ENCODE measurements around the gene RTKN2. TPM values are rescaled to one million over a fixed set of nuclear protein-coding genes. Genes with fewer than 3 reads are reported as not detected.
A peak's percentile ranks its signal among the peaks of the same experiment; 100 is the strongest.

RTKN2 gene
- polyA plus RNA-seq, 3 donors from 2014 or later, result 0.16 to 0.46 TPM; not detected in 1

DNA sequence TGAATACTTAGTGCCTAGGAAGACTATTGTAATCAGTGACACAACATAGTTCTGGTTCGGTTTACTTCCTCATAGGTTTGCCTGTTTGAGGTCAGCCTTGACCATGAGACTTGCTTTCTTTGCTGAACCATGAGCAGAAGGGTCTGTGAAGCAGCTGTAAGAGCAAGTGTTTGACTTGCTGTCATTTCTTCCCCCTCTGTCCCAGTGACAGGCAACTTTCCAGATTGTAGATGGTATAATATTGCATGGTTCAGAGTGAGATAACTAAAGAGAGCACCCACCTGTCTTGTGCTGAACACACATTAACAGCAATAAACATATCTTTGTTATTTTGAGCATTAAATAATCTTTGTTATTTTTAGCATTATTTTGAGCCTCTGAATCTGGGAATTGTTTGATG is 9.3 kb upstream of the RTKN2 start:
- Mint-ChIP-seq H3K9me3 (no peaks in the 10 kb centered on the region), H3K4me1 (no peaks in the 10 kb centered on the region)

DNA sequence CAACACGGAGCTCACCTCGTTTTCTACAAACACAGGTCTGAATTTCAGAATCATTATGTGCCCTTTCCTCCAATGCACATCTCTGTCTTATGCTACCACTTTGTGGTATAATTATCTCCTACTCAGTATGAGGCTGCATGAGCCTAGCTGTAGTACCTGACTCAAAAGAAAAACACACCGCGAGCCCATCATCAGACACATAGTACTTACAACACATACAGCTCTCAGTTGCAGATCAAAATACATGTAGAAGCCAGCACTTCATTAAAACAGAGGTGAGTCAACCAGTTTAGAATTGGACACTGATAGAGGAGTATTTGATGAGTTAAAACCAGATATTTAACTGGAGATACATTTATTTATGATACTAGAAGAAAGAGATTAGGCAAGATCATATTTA is 1.4 kb upstream of the RTKN2 start:
- no peak for DNase-seq
- H3K4me3 Mint-ChIP-seq, result peak overlapping the region; percentile 1 to 93 (median 84)
- H3K27ac Mint-ChIP-seq, result no peak overlapping the region
- H3K9me3 Mint-ChIP-seq, result peaks cover 0 to 2% (median 0%) of the 10 kb centered on the region in 6 donors
- no peaks in the 10 kb centered on the region for H3K36me3 Mint-ChIP-seq
- H3K27me3 Mint-ChIP-seq (ENCODE audit: low read depth in 3 of 3), result peaks cover 0 to 5% (median 0%) of the 10 kb centered on the region in 3 donors
- H3K4me1 Mint-ChIP-seq, result peaks cover 7 to 14% of the 10 kb centered on the region in 2 donors

More for the DNA sequence above, 9.3 kb upstream of the RTKN2 start:
- H3K36me3 Mint-ChIP-seq, result no peaks in the 10 kb centered on the region
- no peak overlapping the region for H3K4me3 Mint-ChIP-seq
- no peak for DNase-seq
- H3K27ac Mint-ChIP-seq, result no peak overlapping the region
- peaks cover 3 to 12% (median 4%) of the 10 kb centered on the region in 3 donors for H3K27me3 Mint-ChIP-seq (ENCODE audit: low read depth in 3 of 3)

DNA sequence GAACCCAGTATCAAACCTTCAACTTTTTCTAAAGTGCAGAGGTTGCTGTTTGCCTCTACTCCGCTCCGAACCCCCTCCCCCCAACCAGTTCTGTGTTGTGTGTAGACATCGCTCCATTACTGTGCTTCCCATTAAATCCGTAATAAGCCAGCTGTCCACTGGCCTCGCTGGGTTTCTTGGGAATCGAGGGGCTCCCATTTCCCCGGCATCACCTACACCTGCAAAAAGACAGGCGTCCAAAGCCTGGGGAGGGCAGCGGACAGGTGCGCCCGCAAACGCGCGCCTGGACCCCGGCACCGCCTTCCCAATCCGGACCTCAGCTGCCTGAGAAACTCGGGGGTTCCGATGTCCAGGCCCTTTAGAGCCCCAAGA is 631 bp downstream of the RTKN2 start:
- peak overlapping the region; percentile 70 to 93 (median 78) for H3K4me3 Mint-ChIP-seq
- H3K4me1 Mint-ChIP-seq, result peaks cover 7 to 19% of the 10 kb centered on the region in 2 donors
- DNase-seq, result no peak
- peaks cover 0 to 2% (median 0%) of the 10 kb centered on the region in 6 donors for H3K9me3 Mint-ChIP-seq
- peaks cover 0 to 5% (median 0%) of the 10 kb centered on the region in 3 donors for H3K27me3 Mint-ChIP-seq (ENCODE audit: low read depth in 3 of 3)
- no peaks in the 10 kb centered on the region for H3K36me3 Mint-ChIP-seq
- H3K27ac Mint-ChIP-seq, result no peak overlapping the region

DNA sequence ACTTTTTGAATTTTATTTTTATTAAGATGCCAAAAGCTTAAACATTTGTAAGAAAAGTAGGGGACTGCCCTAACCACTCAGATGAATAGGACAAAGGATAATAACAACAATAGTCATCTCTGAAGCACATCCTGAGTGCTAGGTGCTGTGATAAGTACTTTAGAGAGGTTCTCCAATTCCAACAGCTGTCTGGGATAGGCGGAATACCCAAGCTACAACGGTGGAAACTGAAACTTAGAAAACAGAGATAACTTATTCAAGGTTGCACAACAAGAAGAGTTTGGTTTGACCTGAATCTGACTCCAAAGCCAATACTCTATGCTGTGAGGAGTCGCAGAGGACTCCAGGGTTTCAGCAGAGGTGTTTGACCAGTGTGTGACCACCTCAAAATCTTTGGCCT is 2.0 kb downstream of the RTKN2 start:
- peaks cover 0 to 2% (median 0%) of the 10 kb centered on the region in 6 donors for H3K9me3 Mint-ChIP-seq
- H3K27ac Mint-ChIP-seq, result no peak overlapping the region
- peaks cover 0 to 5% (median 0%) of the 10 kb centered on the region in 3 donors for H3K27me3 Mint-ChIP-seq (ENCODE audit: low read depth in 3 of 3)
- H3K4me1 Mint-ChIP-seq, result peaks cover 7 to 19% of the 10 kb centered on the region in 2 donors
- no peaks in the 10 kb centered on the region for H3K36me3 Mint-ChIP-seq
- H3K4me3 Mint-ChIP-seq, result peak overlapping the region in 1 of 5 donors; percentile 2
- no peak for DNase-seq

DNA sequence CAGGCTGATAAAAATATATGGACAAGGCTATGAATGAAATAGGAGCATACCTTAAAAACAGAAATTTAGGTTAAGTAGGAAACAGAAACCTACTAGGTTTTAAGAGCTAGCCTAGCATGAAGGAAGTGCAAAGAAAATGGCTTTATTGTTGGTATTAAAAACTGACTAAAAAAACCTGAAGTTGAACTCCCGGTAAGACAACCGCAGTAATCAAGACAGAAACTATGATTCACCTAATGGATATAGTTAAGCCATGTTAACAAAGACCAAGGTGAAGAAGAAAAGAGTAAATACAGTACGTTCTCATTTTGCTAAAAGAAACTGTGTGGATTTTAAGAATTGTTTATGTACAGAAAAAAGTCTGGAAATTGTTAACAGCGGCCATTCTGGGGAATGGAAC is 2.5 kb downstream of the RTKN2 start:
- no peak for DNase-seq
- no peaks in the 10 kb centered on the region for H3K36me3 Mint-ChIP-seq
- H3K27ac Mint-ChIP-seq, result no peak overlapping the region
- peaks cover 0 to 2% (median 0%) of the 10 kb centered on the region in 6 donors for H3K9me3 Mint-ChIP-seq
- H3K4me1 Mint-ChIP-seq, result peaks cover 7 to 19% of the 10 kb centered on the region in 2 donors
- H3K27me3 Mint-ChIP-seq (ENCODE audit: low read depth in 3 of 3), result peaks cover 0 to 5% (median 0%) of the 10 kb centered on the region in 3 donors
- H3K4me3 Mint-ChIP-seq, result no peak overlapping the region

DNA sequence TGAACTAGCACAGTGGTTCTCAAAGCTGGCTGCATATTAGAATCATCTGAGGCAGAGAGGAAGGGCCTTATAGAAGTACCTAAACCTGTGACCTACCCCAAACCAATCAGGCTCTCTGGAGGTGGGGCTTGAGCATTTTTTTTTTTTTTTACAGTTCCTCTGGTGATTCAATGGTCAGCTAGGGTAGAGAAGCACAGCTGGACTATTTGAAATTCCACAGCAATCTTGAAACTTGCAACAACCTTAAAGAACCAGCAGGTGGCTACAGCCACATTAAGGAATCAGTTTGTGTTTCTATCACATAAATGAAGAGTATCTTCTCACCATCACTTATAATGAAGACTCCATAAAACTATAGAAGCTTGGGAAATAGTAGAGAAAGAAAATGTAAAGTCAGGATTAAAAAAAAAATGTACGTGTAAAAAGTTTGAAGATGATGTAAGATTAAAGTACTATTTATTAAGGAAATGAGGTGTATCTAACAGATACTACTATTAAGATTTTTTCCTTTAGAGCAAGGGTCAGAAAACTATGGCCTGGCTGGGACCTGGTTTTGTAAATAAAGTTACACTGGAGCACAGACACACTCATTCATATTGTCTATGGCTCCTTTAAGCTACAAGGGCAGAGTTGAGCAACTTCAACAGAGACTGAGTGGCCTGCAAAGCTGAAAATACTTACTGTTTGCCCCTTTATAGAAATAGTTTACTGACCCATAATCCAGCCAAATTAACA is 3.8 kb downstream of the RTKN2 start:
- H3K27ac Mint-ChIP-seq, result no peak overlapping the region
- peak in 2 of 3 donors; percentile 16 for DNase-seq
- H3K4me3 Mint-ChIP-seq, result no peak overlapping the region
- peaks cover 0 to 2% (median 0%) of the 10 kb centered on the region in 6 donors for H3K9me3 Mint-ChIP-seq
- H3K27me3 Mint-ChIP-seq (ENCODE audit: low read depth in 3 of 3), result peaks cover 0 to 5% (median 0%) of the 10 kb centered on the region in 3 donors
- peaks cover 7 to 17% of the 10 kb centered on the region in 2 donors for H3K4me1 Mint-ChIP-seq
- no peaks in the 10 kb centered on the region for H3K36me3 Mint-ChIP-seq

DNA sequence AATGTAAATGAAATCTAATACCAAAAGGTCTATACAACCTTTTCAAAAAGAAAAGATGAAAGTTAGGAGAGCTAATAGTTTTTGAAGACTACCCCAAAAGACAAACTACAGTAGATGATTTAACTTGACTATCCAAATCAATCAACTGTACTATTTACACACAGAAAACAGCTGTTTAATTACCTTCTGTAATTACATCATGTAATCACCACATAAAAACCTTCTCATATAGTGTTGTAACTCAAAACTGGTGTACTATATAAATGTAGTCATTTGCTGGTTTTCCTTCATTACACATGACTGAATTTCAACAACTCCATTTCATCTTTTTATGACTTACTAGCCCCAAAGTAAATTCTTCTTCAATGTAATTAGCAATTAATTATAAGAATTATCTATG is 4.5 kb downstream of the RTKN2 start:
- H3K36me3 Mint-ChIP-seq, result no peaks in the 10 kb centered on the region
- peaks cover 3 to 10% of the 10 kb centered on the region in 2 donors for H3K4me1 Mint-ChIP-seq
- H3K27ac Mint-ChIP-seq, result no peak overlapping the region
- DNase-seq, result no peak
- no peaks in the 10 kb centered on the region for H3K27me3 Mint-ChIP-seq (ENCODE audit: low read depth in 3 of 3)
- no peaks in the 10 kb centered on the region for H3K9me3 Mint-ChIP-seq
- no peak overlapping the region for H3K4me3 Mint-ChIP-seq

DNA sequence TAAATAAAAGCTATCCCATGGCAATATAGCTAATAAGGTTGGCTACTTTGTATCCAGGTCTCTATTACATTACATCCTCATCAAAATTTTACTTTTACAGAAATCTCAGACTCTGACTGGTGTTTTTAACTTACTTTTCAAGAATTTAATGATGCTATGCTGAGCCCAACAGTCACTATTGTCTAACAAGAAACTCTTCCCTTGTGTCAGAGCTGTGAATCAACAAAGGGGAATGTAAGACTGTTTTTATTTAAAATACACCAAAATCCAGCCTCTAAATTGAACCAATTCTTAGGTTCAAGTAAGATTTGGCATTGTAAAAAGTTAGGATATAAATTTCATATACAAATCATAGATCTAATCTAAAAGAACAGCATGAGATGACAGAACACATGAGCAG is 7.0 kb downstream of the RTKN2 start:
- no peak overlapping the region for H3K4me3 Mint-ChIP-seq
- H3K27me3 Mint-ChIP-seq (ENCODE audit: low read depth in 3 of 3), result no peaks in the 10 kb centered on the region
- H3K4me1 Mint-ChIP-seq, result peaks cover 0 to 6% of the 10 kb centered on the region in 2 donors
- no peaks in the 10 kb centered on the region for H3K9me3 Mint-ChIP-seq
- no peak overlapping the region for H3K27ac Mint-ChIP-seq
- no peaks in the 10 kb centered on the region for H3K36me3 Mint-ChIP-seq
- no peak for DNase-seq

DNA sequence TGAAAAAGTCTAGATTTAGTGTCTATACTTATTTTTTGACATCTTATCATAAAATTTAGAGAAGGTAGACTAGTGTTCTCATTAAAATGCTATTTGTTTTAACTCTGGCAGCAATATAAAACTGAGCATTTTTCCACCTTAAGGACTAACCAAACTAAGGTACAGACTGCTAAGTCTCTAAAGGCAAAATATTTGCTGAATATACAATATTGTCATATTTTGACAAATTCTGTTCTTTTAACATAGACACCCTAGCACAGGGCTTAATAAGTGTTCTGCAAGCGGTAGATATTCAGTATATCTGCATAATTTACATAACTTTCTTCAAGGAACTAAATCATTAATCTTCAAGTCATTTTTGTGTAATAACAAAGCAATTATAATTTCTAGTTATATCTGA is 8.6 kb downstream of the RTKN2 start:
- DNase-seq, result no peak
- Mint-ChIP-seq H3K36me3 (no peaks in the 10 kb centered on the region), H3K4me3 (no peak overlapping the region)

DNA sequence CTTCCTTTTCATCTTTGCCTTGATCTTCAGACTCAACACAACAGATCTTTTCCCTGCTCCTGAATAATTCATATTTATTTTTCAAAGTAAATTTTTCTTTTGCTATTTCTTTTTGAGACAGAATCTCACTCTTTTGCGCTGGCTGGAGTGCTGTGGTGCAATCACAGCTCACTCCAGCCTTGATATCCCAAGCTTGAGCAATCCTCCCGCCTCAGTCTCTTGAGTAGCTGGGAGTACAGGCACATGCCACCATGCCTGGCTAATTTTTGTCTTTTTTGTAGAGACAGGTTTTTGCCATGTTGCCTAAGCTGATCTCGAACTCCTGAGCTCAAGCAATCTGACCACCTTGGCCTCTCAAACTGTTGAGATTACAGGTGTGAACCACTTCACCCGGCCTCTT is 9.2 kb downstream of the RTKN2 start:
- H3K27me3 Mint-ChIP-seq (ENCODE audit: low read depth in 3 of 3), result peaks cover 0 to 2% (median 2%) of the 10 kb centered on the region in 3 donors
- H3K9me3 Mint-ChIP-seq, result no peaks in the 10 kb centered on the region
- H3K27ac Mint-ChIP-seq, result no peak overlapping the region
- DNase-seq, result no peak
- no peaks in the 10 kb centered on the region for H3K4me1 Mint-ChIP-seq
- no peak overlapping the region for H3K4me3 Mint-ChIP-seq
- H3K36me3 Mint-ChIP-seq, result no peaks in the 10 kb centered on the region

More for the DNA sequence above, 8.6 kb downstream of the RTKN2 start:
- Mint-ChIP-seq H3K9me3 (no peaks in the 10 kb centered on the region), H3K27me3 (ENCODE audit: low read depth in 3 of 3) (peaks cover 0 to 2% (median 2%) of the 10 kb centered on the region in 3 donors), H3K4me1 (peaks cover 0 to 5% of the 10 kb centered on the region in 2 donors), H3K27ac (no peak overlapping the region)

DNA sequence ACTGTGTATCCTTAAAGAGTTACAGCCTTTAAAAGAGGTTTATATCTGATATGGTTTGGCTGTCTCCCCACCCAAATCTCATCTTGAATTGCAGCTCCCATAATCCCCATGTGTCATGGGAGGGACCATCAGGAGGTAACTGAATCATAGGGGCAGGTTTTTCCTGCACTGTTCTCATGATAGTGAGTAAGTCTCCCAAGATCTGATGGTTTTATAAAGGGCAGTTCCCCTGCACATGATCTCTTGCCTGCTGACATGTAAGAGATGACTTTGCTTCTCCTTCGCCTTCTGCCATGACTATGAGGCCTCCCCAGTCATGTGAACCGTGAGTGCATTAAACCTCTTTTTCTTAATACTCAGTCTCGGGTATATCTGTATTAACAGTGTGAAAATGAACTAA is 9.7 kb downstream of the RTKN2 start:
- H3K27ac Mint-ChIP-seq, result no peak overlapping the region
- peaks cover 2 to 3% (median 2%) of the 10 kb centered on the region in 3 donors for H3K27me3 Mint-ChIP-seq (ENCODE audit: low read depth in 3 of 3)
- no peak for DNase-seq
- no peak overlapping the region for H3K4me3 Mint-ChIP-seq
- no peaks in the 10 kb centered on the region for H3K36me3 Mint-ChIP-seq
- H3K9me3 Mint-ChIP-seq, result peaks cover 0 to 2% (median 0%) of the 10 kb centered on the region in 6 donors
- H3K4me1 Mint-ChIP-seq, result no peaks in the 10 kb centered on the region

DNA sequence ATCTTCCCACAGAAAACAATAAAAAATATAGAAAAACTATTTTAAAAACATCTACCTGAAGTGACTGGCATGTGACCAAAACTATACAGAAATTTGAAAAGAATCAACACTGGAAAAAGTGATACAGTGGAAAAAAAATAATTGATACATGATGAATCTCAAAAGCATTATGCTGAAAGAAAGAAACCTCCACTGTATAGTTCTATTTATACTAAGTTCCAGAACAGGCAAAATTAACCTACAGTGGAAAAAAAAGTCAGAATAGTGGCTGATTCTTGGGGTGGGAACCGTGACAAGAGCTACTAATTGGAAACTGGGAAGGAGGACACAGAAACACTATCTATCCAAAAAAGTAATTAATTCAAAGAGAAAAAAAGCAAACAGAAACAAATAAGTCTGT is 14.9 kb downstream of the RTKN2 start:
- Mint-ChIP-seq H3K36me3 (no peaks in the 10 kb centered on the region), H3K27ac (peak overlapping the region in 1 of 6 donors; percentile 30), H3K9me3 (peaks cover 0 to 2% (median 0%) of the 10 kb centered on the region in 6 donors), H3K4me1 (no peaks in the 10 kb centered on the region), H3K27me3 (ENCODE audit: low read depth in 3 of 3) (peaks cover 2 to 3% (median 2%) of the 10 kb centered on the region in 3 donors), H3K4me3 (no peak overlapping the region)
- no peak for DNase-seq

DNA sequence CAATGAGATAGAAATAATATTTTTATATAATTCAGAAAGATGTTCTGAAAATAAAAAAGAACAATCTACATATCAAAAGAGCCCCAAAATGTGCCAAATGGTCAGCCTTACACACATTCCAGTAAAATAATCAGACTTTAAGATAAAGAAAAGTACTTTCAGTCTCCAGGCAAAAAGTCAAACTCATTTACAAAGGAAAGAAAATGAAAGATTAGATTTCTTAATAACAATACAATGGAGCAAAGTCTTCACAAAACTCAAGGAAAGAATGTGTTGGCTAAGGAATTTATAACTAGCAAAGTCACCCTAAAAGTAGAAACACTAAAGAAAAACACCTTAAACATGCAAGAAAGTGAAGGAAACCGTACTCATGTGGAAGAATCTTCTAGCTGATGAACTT is 16.6 kb downstream of the RTKN2 start:
- Mint-ChIP-seq H3K4me3 (no peak overlapping the region), H3K9me3 (peaks cover 0 to 2% (median 0%) of the 10 kb centered on the region in 6 donors), H3K36me3 (no peaks in the 10 kb centered on the region), H3K4me1 (no peaks in the 10 kb centered on the region), H3K27ac (no peak overlapping the region), H3K27me3 (ENCODE audit: low read depth in 3 of 3) (peaks cover 2 to 3% (median 2%) of the 10 kb centered on the region in 3 donors)
- no peak for DNase-seq

DNA sequence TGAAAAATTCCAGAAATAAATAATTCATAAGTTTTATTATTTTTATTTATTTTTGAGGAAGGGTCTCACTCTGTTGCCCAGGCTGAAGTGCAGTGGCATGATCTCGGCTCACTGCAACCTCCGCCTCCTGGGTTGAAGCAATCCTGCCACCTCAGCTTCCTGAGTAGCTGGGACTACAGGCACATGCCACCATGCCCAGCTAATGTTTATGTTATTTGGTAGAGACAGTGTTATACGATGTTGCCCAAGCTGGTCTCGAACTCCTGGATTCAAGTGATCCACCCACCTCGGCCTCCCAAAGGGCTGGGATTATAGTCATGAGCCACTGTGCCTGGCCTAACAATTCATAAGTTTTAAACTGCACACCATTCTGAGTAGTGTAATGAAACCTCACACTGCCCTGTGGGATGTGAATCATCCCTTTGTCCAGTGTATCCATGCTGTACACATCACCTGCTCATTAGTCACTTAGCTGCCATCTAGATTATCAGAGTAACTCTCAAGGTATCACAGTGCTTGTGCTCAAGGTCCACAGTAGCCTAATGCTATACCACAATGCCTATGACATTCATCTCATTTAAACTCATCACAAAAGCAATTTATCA is 17.9 kb downstream of the RTKN2 start:
- no peaks in the 10 kb centered on the region for H3K36me3 Mint-ChIP-seq
- peaks cover 2 to 3% (median 2%) of the 10 kb centered on the region in 3 donors for H3K27me3 Mint-ChIP-seq (ENCODE audit: low read depth in 3 of 3)
- H3K27ac Mint-ChIP-seq, result no peak overlapping the region
- H3K4me3 Mint-ChIP-seq, result no peak overlapping the region
- DNase-seq, result no peak
- H3K4me1 Mint-ChIP-seq, result no peaks in the 10 kb centered on the region
- peaks cover 0 to 2% (median 0%) of the 10 kb centered on the region in 6 donors for H3K9me3 Mint-ChIP-seq

Data from immature natural killer cell (primary cell).